ENCODE results near the gene UBTD1. TPM values are rescaled to one million over a fixed set of nuclear protein-coding genes. Genes with fewer than 3 reads are reported as not detected.

Gene UBTD1
- total RNA-seq, 4 donors from 2014 or later: 3.9 to 23.4 (median 12.4) TPM

- no peak for TF ChIP-seq CTCF (IDR thresholded peaks at IDR 0.05; ENCODE audit: low read depth)
These were observed 18.5 kb downstream of the UBTD1 start for GRCh38 chr10:97517096-97517750.

GRCh38 chr10:97517778-97518300, 19.1 kb downstream of the UBTD1 start:
- no peak for TF ChIP-seq CTCF (IDR thresholded peaks at IDR 0.05; ENCODE audit: low read depth)

- TF ChIP-seq CTCF (IDR thresholded peaks at IDR 0.05; ENCODE audit: low read depth): no peak
These were observed 19.7 kb downstream of the UBTD1 start for GRCh38 chr10:97518301-97519043.

- TF ChIP-seq CTCF (IDR thresholded peaks at IDR 0.05; ENCODE audit: low read depth): no peak
These were observed 20.6 kb downstream of the UBTD1 start for GRCh38 chr10:97519342-97519741.

- no peak for TF ChIP-seq CTCF (IDR thresholded peaks at IDR 0.05; ENCODE audit: low read depth)
These were observed 21.8 kb downstream of the UBTD1 start for GRCh38 chr10:97520520-97520919.

GRCh38 chr10:97520978-97521761, 22.4 kb downstream of the UBTD1 start:
- no peak for TF ChIP-seq CTCF (IDR thresholded peaks at IDR 0.05; ENCODE audit: low read depth)

GRCh38 chr10:97522071-97522470, 23.3 kb downstream of the UBTD1 start:
- TF ChIP-seq CTCF (IDR thresholded peaks at IDR 0.05; ENCODE audit: low read depth): no peak

Measured in subcutaneous adipose tissue (tissue), 4 donors.